Caco-2 (cell line): ENCODE measurements around the gene RNF4. TPM values are rescaled to one million over a fixed set of nuclear protein-coding genes. Genes with fewer than 3 reads are reported as not detected.
A peak's percentile ranks its signal among the peaks of the same experiment; 100 is the strongest.

Experiments
- BruUV-seq: library from RNA; stranded (reverse); fragments of 400-500 nt; replicated peaks from 2 replicates; lab custom pipeline; 2021; lab: Mats Ljungman, UMichigan
- CTCF ChIA-PET: fragments of 300-600 bp; sonication (Branson Sonifier 250); formaldehyde crosslinking; loops from one replicate; lab custom pipeline; 2022; ENCODE audit warnings: antibody characterized with exemption; lab: Charles Lee
- POLR2A ChIA-PET: fragments of 300-600 bp; sonication (Branson Sonifier 250); formaldehyde crosslinking; loops from one replicate; lab custom pipeline; 2022; ENCODE audit warnings: antibody characterized with exemption; lab: Charles Lee
- DNase-seq, 2 experiments: peaks; one replicate each; pipeline versions ENCODE4 v3.0.0 to v3.0.0-alpha.2; 2020 to 2022
- H3K27me3 ChIP-seq: replicated peaks from 2 replicates; pipeline ENCODE4 v1.6.0; 2011; ENCODE audit warnings: low read length; ENCODE audit not compliant: control insufficient read depth, insufficient read depth
- H3K36me3 ChIP-seq: 2 replicates; pipeline ENCODE4 v1.5.1; 2011; ENCODE audit warnings: low read length; ENCODE audit not compliant: control insufficient read depth, insufficient read depth
- H3K4me1 ChIP-seq: fragments of 250-450 bp; sonication (Bioruptor Pico); 2 replicates; pipeline ENCODE4 v1.5.1; 2020; ENCODE audit warnings: mild to moderate bottlenecking
- H3K4me3 ChIP-seq: 2 replicates; pipeline ENCODE4 v1.5.1; 2011; ENCODE audit warnings: low read depth, mild to moderate bottlenecking, control low read depth, low read length
- H3K9me3 ChIP-seq: fragments of 250-450 bp; sonication (Bioruptor Pico); 2 replicates; pipeline ENCODE4 v1.5.1; 2020; ENCODE audit warnings: mild to moderate bottlenecking, moderate library complexity
- H3K27ac Mint-ChIP-seq: one replicate; pipeline ENCODE4 v1.8.0; 2022; ENCODE audit warnings: mixed read lengths; ENCODE audit not compliant: unreplicated experiment
- H3K27me3 Mint-ChIP-seq: one replicate; pipeline ENCODE4 v1.8.0; 2022; ENCODE audit warnings: mixed read lengths; ENCODE audit not compliant: insufficient read depth, unreplicated experiment
- H3K36me3 Mint-ChIP-seq: one replicate; pipeline ENCODE4 v1.8.0; 2022; ENCODE audit warnings: mild to moderate bottlenecking, mixed read lengths; ENCODE audit not compliant: insufficient read depth, unreplicated experiment
- H3K4me1 Mint-ChIP-seq: one replicate; pipeline ENCODE4 v1.8.0; 2022; ENCODE audit warnings: low read depth, mixed read lengths; ENCODE audit not compliant: unreplicated experiment
- H3K4me3 Mint-ChIP-seq: one replicate; pipeline ENCODE4 v1.8.0; 2022; ENCODE audit warnings: mild to moderate bottlenecking, moderate library complexity, mixed read lengths; ENCODE audit not compliant: unreplicated experiment
- H3K9me3 Mint-ChIP-seq: one replicate; pipeline ENCODE4 v1.8.0; 2022; ENCODE audit warnings: mixed read lengths; ENCODE audit not compliant: unreplicated experiment
- CTCF ChIP-seq, 2 experiments: fragments of 200-600 bp in 1 of 2; IDR thresholded peaks; 1 replicate in 1 of 2; 2 replicates in 1 of 2; pipeline versions ENCODE4 v1.5.1 to v1.8.0; 2011 to 2022; ENCODE audit warnings: antibody characterized with exemption in 1 of 2, control low read depth in 1 of 2, inconsistent platforms in 1 of 2, low read depth in 1 of 2, low read length in 1 of 2, mild to moderate bottlenecking in 1 of 2, moderate library complexity in 1 of 2; ENCODE audit not compliant: insufficient read depth in 1 of 2, severe bottlenecking in 1 of 2, unreplicated experiment in 1 of 2
- intact Hi-C: fragments of 100-400 bp; cut with micrococcal nuclease; formaldehyde crosslinking; loops from one replicate; pipeline ENCODE4 v1.10.0; 2022; ENCODE audit not compliant: unreplicated experiment
- total RNA-seq: library from RNA; stranded (reverse); gene quantifications from 2 replicates; pipeline ENCODE4 v1.2.3, GENCODE V29; 2022

The RNF4 gene
- total RNA-seq, 1 experiment from 2014 or later = 75.4 TPM

GRCh38 chr4:2441393-2442174 is 27.3 kb upstream of the RNF4 start:
- H3K9me3 ChIP-seq = no peaks in the 10 kb centered on the region
- ChIA-PET POLR2A (no interaction called here), CTCF (interaction anchor here (0.6 to 1.2 kb wide), 4 partner anchors 11 to 221 kb away, joined by 3 to 5 read pairs (median 4); no protein-coding TSS in a partner anchor)
- no peak overlapping the region for H3K4me3 ChIP-seq
- no peaks in the 10 kb centered on the region for H3K36me3 ChIP-seq
- Mint-ChIP-seq H3K4me3 (no peak overlapping the region), H3K36me3 (no peaks in the 10 kb centered on the region), H3K4me1 (no peaks in the 10 kb centered on the region), H3K27ac (no peak overlapping the region), H3K9me3 (no peaks in the 10 kb centered on the region), H3K27me3 (no peaks in the 10 kb centered on the region)
- peak; percentile 67 for DNase-seq
- no peaks in the 10 kb centered on the region for H3K27me3 ChIP-seq
- intact Hi-C loops = no loop called here
- no peaks in the 10 kb centered on the region for H3K4me1 ChIP-seq
- TF ChIP-seq CTCF (IDR thresholded peaks at IDR 0.05; ENCODE audit: insufficient read depth in 1 of 2, low read depth in 1 of 2, low read length in 1 of 2, severe bottlenecking in 1 of 2, unreplicated experiment in 1 of 2) = peak; percentile 44 to 68
- BruUV-seq = no TSS peak

- no peak for TF ChIP-seq CTCF (IDR thresholded peaks at IDR 0.05; ENCODE audit: insufficient read depth in 1 of 2, low read depth in 1 of 2, low read length in 1 of 2, severe bottlenecking in 1 of 2, unreplicated experiment in 1 of 2)
- Mint-ChIP-seq H3K4me1 (no peaks in the 10 kb centered on the region), H3K4me3 (no peak overlapping the region), H3K27me3 (no peaks in the 10 kb centered on the region), H3K27ac (no peak overlapping the region), H3K36me3 (no peaks in the 10 kb centered on the region), H3K9me3 (no peaks in the 10 kb centered on the region)
- BruUV-seq = no TSS peak
- no peaks in the 10 kb centered on the region for H3K9me3 ChIP-seq
- intact Hi-C loops = no loop called here
- no peak for DNase-seq
- H3K27me3 ChIP-seq = no peaks in the 10 kb centered on the region
- no peak overlapping the region for H3K4me3 ChIP-seq
- POLR2A ChIA-PET = no interaction called here
- no peaks in the 10 kb centered on the region for H3K36me3 ChIP-seq
- H3K4me1 ChIP-seq = no peaks in the 10 kb centered on the region
- CTCF ChIA-PET = interaction anchor here (1.0 to 1.2 kb wide), 2 partner anchors 10 to 222 kb away, joined by 4 to 5 read pairs; no protein-coding TSS in a partner anchor
These were observed 26.5 kb upstream of the RNF4 start for GRCh38 chr4:2442175-2442993.

GRCh38 chr4:2443061-2443730 is 25.7 kb upstream of the RNF4 start:
- Mint-ChIP-seq H3K27ac (no peak overlapping the region), H3K4me3 (no peak overlapping the region), H3K4me1 (no peaks in the 10 kb centered on the region), H3K27me3 (no peaks in the 10 kb centered on the region), H3K9me3 (no peaks in the 10 kb centered on the region), H3K36me3 (no peaks in the 10 kb centered on the region)
- intact Hi-C loops = no loop called here
- TF ChIP-seq CTCF (IDR thresholded peaks at IDR 0.05; ENCODE audit: insufficient read depth in 1 of 2, low read depth in 1 of 2, low read length in 1 of 2, severe bottlenecking in 1 of 2, unreplicated experiment in 1 of 2) = no peak
- CTCF ChIA-PET = interaction anchor here (1.0 kb wide), 1 partner anchor 9 kb away, joined by 4 read pairs; no protein-coding TSS in a partner anchor
- Histone ChIP-seq H3K9me3 (no peaks in the 10 kb centered on the region), H3K4me3 (no peak overlapping the region), H3K36me3 (no peaks in the 10 kb centered on the region), H3K27me3 (no peaks in the 10 kb centered on the region), H3K4me1 (no peaks in the 10 kb centered on the region)
- BruUV-seq = no TSS peak
- POLR2A ChIA-PET = no interaction called here
- DNase-seq = no peak
